Measurements from ENCODE around the gene KLHL10.
"Not testable (repeated sequence)": the region's sequence is repeated elsewhere in the genome, so short reads cannot be mapped to it uniquely, and the experiment has no call there.

The KLHL10 gene

DNA sequence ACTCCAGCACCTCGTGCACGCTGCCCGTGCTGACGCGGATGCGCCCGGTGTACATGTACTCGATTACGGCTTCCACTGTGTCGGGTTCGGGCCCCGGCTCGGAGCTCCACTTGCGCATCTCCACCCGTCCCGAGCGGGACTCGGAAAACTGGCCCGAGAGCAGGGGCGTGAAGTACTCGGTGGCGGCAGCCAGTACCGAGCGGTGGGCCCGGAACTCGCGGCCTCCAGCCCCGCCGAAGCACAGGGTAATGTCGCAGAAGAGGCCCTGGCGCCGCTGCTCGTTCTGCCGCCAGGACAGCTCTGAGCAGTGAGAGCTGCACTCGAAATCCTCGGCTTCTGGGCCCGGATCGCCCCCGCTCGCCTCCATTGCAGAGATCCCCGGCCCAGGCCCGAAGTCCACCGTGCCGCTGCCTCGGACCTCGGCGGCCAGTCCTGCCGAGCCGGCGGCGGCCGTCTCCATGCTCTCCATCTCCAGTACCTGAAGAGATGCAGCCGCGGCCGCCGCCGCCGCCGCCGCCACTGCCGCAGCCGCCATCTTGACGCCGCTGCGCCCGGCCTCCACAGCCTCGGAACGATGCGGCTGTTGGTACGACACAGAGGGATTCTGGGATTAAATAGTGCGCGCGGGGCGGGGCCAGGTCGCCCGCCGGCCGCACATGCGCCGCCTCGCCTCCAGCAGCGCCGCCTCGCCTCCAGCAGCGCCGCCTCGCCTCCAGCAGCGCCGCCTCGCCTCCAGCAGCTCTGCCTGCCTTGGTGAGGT, 27.4 kb downstream of the KLHL10 start, which contains the start of gene KLHL11:
Gene KLHL11 (minus strand): TSS at position 588 of the 760 bp plus-strand sequence. CDS start 53 bp downstream, at position 535.
- no peaks in the 10 kb centered on the region for H3K9me3 Mint-ChIP-seq
- no peak within 1 kb of the TSS for H3K27ac Mint-ChIP-seq
- H3K27me3 Mint-ChIP-seq, result no peaks in the 10 kb centered on the region
- H3K36me3 Mint-ChIP-seq, result peaks cover 14% of the 10 kb centered on the region
- peak; percentile 98 for ATAC-seq
- no peak within 1 kb of the TSS for H3K4me3 Mint-ChIP-seq
- peaks cover 24% of the 10 kb centered on the region for H3K4me1 Mint-ChIP-seq

DNA sequence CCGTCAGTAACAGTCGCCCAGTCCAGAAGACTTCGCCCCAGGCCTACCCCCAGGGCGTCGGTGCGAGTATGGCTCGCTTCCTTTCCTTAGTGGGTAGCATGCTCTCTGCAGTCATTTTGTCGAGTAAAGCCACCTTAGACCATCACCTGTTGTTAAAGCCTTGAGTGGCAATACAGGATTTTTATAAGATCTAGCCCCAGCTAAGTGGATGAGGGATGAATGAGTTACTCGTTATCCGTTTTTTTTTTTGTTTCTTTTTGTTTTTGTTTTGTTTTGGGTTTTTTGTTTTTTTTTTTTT, 27.9 kb downstream of the KLHL10 start:
- Mint-ChIP-seq H3K9me3 (no peaks in the 10 kb centered on the region), H3K27me3 (no peaks in the 10 kb centered on the region), H3K4me3 (no peak overlapping the region), H3K4me1 (peaks cover 21% of the 10 kb centered on the region), H3K27ac (no peak overlapping the region), H3K36me3 (peaks cover 15% of the 10 kb centered on the region)
- no peak for ATAC-seq

DNA sequence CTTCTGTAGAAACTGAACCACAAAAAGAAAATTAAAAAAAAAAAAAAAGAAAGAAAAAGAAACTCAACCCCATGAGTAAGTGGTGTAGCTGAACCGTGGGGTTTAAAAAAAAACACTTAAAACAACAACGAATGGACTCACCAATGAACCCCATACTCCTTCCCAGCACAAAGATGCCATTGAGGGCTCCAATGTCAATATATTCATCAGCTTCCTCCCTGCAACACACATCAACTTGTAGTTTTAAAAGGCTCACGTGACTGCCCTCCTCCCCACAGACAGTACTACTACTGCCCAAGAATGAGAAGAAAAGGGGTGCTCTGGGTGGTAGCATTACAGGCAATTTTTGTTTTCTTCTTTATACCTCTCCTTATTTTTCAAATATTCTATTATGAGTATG, 30.9 kb downstream of the KLHL10 start:
- no peak overlapping the region for H3K27ac Mint-ChIP-seq
- peaks cover 45% of the 10 kb centered on the region for H3K36me3 Mint-ChIP-seq
- no peak overlapping the region for H3K4me3 Mint-ChIP-seq
- H3K4me1 Mint-ChIP-seq, result peaks cover 4% of the 10 kb centered on the region
- no peaks in the 10 kb centered on the region for H3K27me3 Mint-ChIP-seq
- H3K9me3 Mint-ChIP-seq, result no peaks in the 10 kb centered on the region
- ATAC-seq, result no peak

DNA sequence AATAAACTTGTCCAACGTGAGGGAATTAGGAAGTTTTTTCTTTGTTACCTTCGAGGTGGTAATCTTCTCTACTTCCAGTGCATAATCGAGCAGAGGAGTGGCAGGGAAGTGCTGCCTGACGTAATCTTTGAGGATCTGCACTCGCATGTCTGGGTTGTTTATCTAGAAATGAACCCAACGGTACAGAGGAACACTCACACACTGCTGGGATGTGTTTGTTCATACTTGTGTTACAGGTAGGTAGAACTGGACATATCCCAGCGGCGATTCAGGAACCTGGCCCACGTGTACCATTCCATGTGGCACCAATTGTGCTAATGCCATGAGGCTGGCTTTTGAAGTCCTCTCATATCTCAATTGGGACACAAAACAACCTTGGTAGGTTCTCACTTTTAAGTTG, 31.8 kb downstream of the KLHL10 start:
- H3K27ac Mint-ChIP-seq, result no peak overlapping the region
- no peak for ATAC-seq
- peaks cover 49% of the 10 kb centered on the region for H3K36me3 Mint-ChIP-seq
- H3K4me3 Mint-ChIP-seq, result no peak overlapping the region
- H3K27me3 Mint-ChIP-seq, result no peaks in the 10 kb centered on the region
- no peaks in the 10 kb centered on the region for H3K9me3 Mint-ChIP-seq
- H3K4me1 Mint-ChIP-seq, result peaks cover 4% of the 10 kb centered on the region

DNA sequence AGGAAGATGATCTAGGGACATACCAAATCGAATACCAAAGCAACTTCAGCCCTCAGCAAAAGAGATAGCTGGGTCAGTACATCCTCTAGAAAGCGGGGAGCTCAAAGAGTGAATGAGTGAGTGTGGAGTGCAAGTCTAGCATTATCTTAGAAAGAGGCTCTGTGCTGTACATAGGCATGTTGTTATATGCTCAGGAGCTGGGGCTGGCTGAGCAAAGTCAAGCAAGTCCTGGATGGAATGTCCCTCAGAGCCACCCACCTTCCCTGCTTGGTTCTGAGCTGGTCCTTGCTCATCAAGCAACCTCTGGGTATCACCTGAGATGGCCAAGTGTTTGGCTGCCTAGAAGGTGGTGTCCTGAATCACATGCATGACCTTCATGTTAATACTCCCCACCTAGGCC, 32.5 kb downstream of the KLHL10 start:
- Mint-ChIP-seq H3K36me3 (peaks cover 49% of the 10 kb centered on the region), H3K9me3 (no peaks in the 10 kb centered on the region), H3K4me3 (no peak overlapping the region), H3K27ac (no peak overlapping the region), H3K4me1 (peaks cover 4% of the 10 kb centered on the region), H3K27me3 (no peaks in the 10 kb centered on the region)
- no peak for ATAC-seq

DNA sequence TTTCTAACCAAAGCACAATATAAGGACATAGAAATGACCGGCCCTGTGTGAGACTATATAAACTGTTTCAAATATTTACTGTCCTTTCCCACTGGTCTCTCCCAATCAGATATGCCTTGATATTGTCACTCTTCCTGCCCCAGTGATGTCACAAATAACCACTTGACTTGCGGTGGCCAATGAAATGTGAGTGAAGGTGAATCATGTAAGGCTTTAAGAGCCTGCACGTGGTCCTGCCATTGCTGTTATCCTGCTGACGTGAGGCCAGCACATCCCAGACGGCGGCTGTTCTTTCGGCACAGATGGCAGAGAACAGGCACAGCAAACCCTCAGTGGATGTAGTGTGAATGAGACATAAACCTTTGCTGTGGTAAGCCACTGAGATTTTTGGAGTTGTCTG, 33.0 kb downstream of the KLHL10 start:
- Mint-ChIP-seq H3K27ac (no peak overlapping the region), H3K27me3 (no peaks in the 10 kb centered on the region), H3K36me3 (peaks cover 49% of the 10 kb centered on the region), H3K9me3 (no peaks in the 10 kb centered on the region), H3K4me1 (peaks cover under 1% of the 10 kb centered on the region), H3K4me3 (no peak overlapping the region)
- no peak for ATAC-seq

DNA sequence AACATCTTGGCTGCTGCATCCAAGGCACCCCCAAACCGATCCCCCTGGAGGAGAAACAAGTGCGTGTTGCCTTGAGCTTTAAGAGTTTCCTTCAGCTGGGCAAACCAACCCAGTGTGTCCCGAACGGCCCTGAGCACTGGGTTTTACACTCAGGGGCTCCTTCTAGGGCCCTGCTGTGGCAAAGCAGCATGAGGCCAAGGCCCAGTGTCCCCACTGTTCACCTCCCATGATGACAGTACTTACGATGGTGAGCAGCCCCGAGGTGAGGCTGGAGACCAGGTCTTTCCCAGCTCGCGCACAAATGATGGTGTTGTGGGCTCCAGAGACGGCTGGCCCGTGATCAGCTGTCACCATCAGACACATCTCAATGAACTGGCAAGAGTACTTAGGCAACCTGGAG, 34.2 kb downstream of the KLHL10 start:
- no peak overlapping the region for H3K27ac Mint-ChIP-seq
- no peaks in the 10 kb centered on the region for H3K9me3 Mint-ChIP-seq
- no peaks in the 10 kb centered on the region for H3K4me1 Mint-ChIP-seq
- no peak for ATAC-seq
- peaks cover 54% of the 10 kb centered on the region for H3K36me3 Mint-ChIP-seq
- no peaks in the 10 kb centered on the region for H3K27me3 Mint-ChIP-seq
- H3K4me3 Mint-ChIP-seq, result no peak overlapping the region

DNA sequence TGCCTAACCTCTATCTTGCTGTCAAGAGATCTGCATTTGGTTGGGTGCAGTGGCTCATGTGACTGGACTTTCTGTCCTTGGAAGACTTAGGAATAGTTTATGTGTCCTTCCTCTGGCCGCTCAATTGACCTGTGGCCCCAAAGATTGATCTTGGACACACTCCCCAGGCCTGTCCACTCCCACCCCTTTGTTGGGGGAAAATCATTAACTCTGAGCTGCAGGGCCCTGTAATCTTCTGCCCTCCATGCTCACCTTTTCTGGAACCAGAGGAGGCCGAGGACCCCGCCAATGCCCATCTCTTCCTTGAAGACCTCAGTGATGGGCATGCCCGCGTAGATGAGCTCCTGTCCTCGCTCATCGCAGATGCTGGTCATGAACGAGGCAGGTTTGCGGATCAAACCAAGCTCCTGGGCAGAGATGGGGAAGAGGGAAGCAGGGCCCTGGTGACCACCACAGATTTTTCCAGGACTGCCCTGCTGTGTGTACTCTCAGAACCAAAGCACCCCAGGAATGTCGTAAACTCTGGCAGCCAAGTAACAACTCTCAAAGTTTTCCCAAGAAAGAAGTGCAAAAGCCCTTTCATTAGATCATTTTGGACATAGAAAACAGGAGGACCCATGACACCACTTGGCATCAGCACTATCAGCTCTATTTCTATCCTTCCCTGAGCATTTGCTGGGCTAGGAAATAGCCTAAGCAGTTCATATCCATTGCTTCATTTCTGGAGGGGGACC, 36.1 kb downstream of the KLHL10 start:
- Mint-ChIP-seq H3K27me3 (no peaks in the 10 kb centered on the region), H3K27ac (no peak overlapping the region), H3K4me3 (no peak overlapping the region), H3K4me1 (no peaks in the 10 kb centered on the region), H3K36me3 (peaks cover 63% of the 10 kb centered on the region), H3K9me3 (no peaks in the 10 kb centered on the region)
- no peak for ATAC-seq

DNA sequence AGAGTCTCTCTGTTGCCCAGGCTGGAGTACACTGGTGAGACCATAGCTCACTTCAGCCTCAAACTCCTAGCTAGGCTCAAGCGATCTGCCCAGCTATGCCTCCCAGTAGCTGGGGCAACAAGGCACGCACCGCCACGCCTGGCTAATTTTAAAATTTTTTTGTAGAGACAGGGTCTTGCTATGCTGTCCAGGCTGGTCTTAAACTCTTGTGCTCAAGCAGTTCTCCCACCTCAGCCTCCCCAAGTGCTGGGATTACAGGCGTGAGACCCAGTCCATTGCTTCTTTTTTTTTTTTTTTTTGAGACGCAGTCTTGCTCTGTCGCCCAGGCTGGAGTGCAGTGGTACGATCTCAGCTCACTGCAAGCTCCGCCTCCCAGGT, 36.7 kb downstream of the KLHL10 start:
- H3K9me3 Mint-ChIP-seq, H3K4me1 Mint-ChIP-seq, H3K4me3 Mint-ChIP-seq, H3K27me3 Mint-ChIP-seq, ATAC-seq, H3K27ac Mint-ChIP-seq: not testable (repeated sequence)
- H3K36me3 Mint-ChIP-seq, result peaks cover 57% of the 10 kb centered on the region

DNA sequence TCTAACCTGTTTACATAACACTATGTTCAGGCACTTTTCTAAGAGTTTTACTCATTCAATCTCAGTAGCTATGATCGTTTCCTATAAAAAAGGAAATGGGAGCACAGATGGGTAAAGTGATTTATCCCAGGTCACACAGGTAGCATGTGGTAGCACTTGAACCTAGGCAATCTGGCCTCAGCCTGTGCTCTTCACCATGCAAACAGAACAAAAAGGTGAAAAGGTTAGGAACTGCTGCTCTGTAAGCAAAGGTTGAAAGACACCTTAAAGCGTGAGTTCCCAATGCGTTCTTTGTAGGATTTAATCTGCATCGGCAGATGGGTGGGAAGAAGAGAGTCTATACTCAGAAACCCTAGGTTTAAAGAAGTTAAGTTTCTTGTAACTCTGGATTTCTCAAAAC, 42.5 kb downstream of the KLHL10 start:
- no peak for ATAC-seq
- H3K27me3 Mint-ChIP-seq, result no peaks in the 10 kb centered on the region
- H3K4me1 Mint-ChIP-seq, result peaks cover 8% of the 10 kb centered on the region
- H3K36me3 Mint-ChIP-seq, result peaks cover 54% of the 10 kb centered on the region
- no peak overlapping the region for H3K27ac Mint-ChIP-seq
- no peaks in the 10 kb centered on the region for H3K9me3 Mint-ChIP-seq
- H3K4me3 Mint-ChIP-seq, result no peak overlapping the region

DNA sequence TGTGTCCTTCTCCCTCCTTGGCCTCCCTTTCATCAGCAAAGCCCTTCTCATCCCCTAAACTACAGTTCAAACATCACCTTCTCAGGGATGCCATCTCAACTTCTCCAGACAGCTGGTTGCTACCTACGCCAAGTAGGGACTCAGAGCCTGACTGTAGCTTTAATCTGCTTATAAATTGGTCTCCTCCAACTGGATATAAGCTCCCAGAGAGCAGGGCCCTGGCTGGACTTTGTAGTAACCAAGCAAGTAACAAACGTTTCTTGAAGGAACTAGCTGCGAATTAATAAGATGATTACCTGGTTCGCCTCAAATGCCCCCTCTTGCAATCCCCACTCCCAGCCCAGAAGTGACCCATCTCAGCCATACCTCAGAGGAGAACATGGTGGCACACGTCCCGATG, 45.1 kb downstream of the KLHL10 start:
- no peaks in the 10 kb centered on the region for H3K27me3 Mint-ChIP-seq

DNA sequence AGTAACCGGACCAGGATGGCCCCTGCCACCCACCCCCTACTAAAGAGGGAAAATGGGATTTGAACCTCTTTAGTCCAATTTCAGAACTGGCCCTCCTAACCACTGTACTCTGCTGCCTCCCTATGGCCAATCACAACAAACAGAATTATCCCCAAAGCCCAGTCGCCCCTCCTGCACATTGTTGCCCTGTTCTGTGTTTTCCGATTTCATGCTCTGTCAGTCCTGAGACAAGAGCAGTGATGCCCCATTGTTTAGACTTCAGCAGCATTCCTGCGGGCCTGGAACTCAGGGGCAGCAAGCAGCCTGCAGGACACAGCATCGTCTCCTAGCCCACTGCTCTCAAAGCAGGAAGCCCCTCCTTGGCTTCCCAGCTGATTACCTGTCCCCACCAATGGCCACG, 48.1 kb downstream of the KLHL10 start:
- Mint-ChIP-seq H3K27me3 (no peaks in the 10 kb centered on the region), H3K4me3 (no peak overlapping the region), H3K4me1 (peaks cover 8% of the 10 kb centered on the region), H3K9me3 (no peaks in the 10 kb centered on the region), H3K27ac (no peak overlapping the region), H3K36me3 (peaks cover 55% of the 10 kb centered on the region)
- no peak for ATAC-seq

More for the DNA sequence above, 45.1 kb downstream of the KLHL10 start:
- no peak for ATAC-seq
- peaks cover 8% of the 10 kb centered on the region for H3K4me1 Mint-ChIP-seq
- H3K36me3 Mint-ChIP-seq, result peaks cover 63% of the 10 kb centered on the region
- H3K27ac Mint-ChIP-seq, result no peak overlapping the region
- H3K9me3 Mint-ChIP-seq, result no peaks in the 10 kb centered on the region
- H3K4me3 Mint-ChIP-seq, result no peak overlapping the region

DNA sequence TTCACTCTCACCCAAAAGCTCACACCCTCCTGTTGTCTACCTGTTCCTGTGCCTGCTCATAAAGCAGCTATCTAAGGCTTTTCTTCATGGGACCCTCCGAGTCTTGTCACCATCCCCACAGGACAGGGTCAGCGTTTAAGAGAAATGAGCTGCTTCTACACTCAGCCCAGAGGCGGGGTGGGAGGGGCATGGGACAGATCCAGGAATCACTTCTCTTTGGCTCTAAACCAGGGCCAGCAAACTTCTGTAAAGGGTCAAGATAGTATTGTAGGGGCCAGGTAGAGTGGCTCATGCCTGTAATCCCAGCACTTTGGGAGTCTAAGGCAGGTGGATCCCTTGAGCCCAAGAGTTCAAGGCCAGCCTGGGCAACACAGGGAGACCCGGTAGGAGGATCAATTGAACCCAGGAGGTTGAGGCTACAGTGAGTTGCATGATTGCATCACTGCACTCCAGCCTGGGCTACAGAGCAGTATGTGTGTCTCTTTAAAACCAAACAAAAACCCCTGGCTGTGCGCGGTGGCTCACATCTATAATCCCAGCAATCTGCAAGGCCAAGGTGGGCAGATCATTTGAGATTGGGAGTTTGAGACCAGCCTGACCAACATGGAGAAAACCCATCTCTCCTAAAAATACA, 50.8 kb downstream of the KLHL10 start:
- Mint-ChIP-seq H3K36me3 (peaks cover 51% of the 10 kb centered on the region), H3K4me1 (no peaks in the 10 kb centered on the region), H3K4me3 (no peak overlapping the region), H3K9me3 (no peaks in the 10 kb centered on the region), H3K27me3 (no peaks in the 10 kb centered on the region), H3K27ac (no peak overlapping the region)
- ATAC-seq, result no peak

DNA sequence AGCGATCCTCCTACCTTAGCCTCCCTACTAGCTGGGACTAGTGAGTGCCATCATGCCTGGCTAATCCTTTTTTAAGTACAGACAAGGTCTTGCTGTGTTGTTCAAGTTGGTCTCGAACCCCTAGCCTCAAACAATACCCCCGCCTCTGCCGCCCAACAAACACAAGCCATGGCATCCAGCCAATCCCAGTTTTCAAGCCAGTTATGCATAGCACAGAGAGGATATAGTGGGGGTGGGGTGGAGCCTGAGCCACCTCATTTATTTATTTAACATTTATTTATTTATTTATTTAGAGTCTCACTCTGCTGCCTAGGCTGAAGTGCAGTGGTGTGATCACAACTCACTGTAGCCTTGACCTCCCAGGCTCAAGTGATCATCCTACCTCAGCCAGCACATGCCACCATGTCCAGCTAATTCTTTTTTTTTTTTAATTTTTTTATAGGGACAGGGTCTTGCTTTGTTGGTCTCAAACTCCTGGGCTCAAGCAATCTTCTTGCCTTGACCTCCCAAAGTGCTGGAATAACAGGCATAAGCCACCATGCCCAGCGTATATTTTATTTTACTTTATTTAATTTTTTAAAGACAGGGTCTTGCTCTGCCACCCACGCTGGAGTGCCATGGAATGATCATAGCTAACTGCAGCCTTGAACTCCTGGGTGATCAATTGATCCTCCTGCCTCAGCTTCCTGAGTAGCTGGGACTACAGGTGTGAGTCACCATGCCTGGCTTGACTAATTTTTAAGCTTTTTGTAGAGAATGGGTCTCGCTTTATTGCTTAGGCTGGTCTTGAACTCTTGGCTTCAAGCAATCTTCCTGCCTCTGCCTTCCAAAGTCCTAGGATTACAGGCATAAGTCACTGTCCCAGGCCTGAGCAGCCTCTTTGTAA, 53.8 kb downstream of the KLHL10 start:
- H3K4me1 Mint-ChIP-seq, result no peaks in the 10 kb centered on the region
- H3K9me3 Mint-ChIP-seq, result no peaks in the 10 kb centered on the region
- H3K27ac Mint-ChIP-seq, result no peak overlapping the region
- no peak overlapping the region for H3K4me3 Mint-ChIP-seq
- no peak for ATAC-seq
- H3K27me3 Mint-ChIP-seq, result no peaks in the 10 kb centered on the region
- peaks cover 53% of the 10 kb centered on the region for H3K36me3 Mint-ChIP-seq

DNA sequence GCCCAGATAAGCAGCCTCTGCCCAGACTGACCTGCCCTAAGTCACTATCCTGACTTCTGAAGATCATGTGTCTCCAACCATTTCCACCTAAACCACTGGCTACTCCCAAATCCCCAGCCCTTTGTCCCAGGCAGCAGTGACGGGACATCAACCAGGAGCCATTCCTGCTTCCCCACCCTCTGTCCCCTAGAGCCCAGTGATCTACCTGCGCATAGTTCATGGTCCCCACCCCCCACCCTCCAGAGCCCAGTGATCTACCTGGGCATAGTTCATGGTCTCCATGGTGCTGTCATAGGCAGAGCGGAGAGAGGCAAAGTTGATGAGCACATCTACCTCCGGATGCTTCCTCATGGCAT, 54.4 kb downstream of the KLHL10 start:
- H3K27me3 Mint-ChIP-seq, result no peaks in the 10 kb centered on the region
- no peak overlapping the region for H3K27ac Mint-ChIP-seq
- ATAC-seq, result no peak
- H3K4me1 Mint-ChIP-seq, result no peaks in the 10 kb centered on the region
- H3K9me3 Mint-ChIP-seq, result no peaks in the 10 kb centered on the region
- peaks cover 56% of the 10 kb centered on the region for H3K36me3 Mint-ChIP-seq
- H3K4me3 Mint-ChIP-seq, result no peak overlapping the region
